IMR-90 (cell line): ENCODE data around the gene AHCTF1.

Experiments
- BHLHE40 ChIP-seq: fragments of 150-350 bp; IDR thresholded peaks from 2 replicates; pipeline ENCODE4 v1.6.1; 2016; ENCODE audit warnings: mild to moderate bottlenecking, low read depth, low read length
- CEBPB ChIP-seq: IDR thresholded peaks from 2 replicates; pipeline ENCODE4 v1.6.1; 2012; ENCODE audit warnings: low read depth, low read length, improper control_type of control experiment
- CHD1 ChIP-seq: IDR thresholded peaks from 2 replicates; pipeline ENCODE4 v1.6.1; 2012; ENCODE audit warnings: low read depth, low read length, improper control_type of control experiment
- CTCF ChIP-seq: conservative IDR thresholded peaks from 2 replicates; pipeline ENCODE4 v1.5.1; 2012; ENCODE audit warnings: mild to moderate bottlenecking, low read depth, low read length, improper control_type of control experiment
- ELK1 ChIP-seq: fragments of 150-350 bp; IDR thresholded peaks from 2 replicates; pipeline ENCODE4 v1.6.1; 2016; ENCODE audit warnings: low read depth, mild to moderate bottlenecking, low read length, moderate library complexity, borderline replicate concordance
- FOS ChIP-seq: fragments of 150-350 bp; IDR thresholded peaks from 2 replicates; pipeline ENCODE4 v1.6.1; 2016; ENCODE audit warnings: low read depth, low read length
- MAZ ChIP-seq: IDR thresholded peaks from 2 replicates; pipeline ENCODE4 v1.6.1; 2012; ENCODE audit warnings: low read depth, mild to moderate bottlenecking, low read length, improper control_type of control experiment, moderate library complexity, borderline replicate concordance
- MXI1 ChIP-seq: IDR thresholded peaks from 2 replicates; pipeline ENCODE4 v1.6.1; 2012; ENCODE audit warnings: low read depth, mild to moderate bottlenecking, low read length, moderate library complexity, borderline replicate concordance
- POLR2A ChIP-seq: IDR thresholded peaks from 2 replicates; pipeline ENCODE4 v1.6.1; 2012; ENCODE audit warnings: mild to moderate bottlenecking, low read depth, low read length
- RAD21 ChIP-seq: IDR thresholded peaks from 2 replicates; pipeline ENCODE4 v1.6.1; 2012; ENCODE audit warnings: low read length, improper control_type of control experiment
- RCOR1 ChIP-seq: IDR thresholded peaks from 2 replicates; pipeline ENCODE4 v1.6.1; 2012; ENCODE audit warnings: mild to moderate bottlenecking, low read length, improper control_type of control experiment; ENCODE audit not compliant: insufficient replicate concordance
- RFX5 ChIP-seq: IDR thresholded peaks from 2 replicates; pipeline ENCODE4 v1.8.0; 2012; ENCODE audit warnings: low read depth, mild to moderate bottlenecking, low read length, moderate library complexity
- SMC3 ChIP-seq: fragments of 150-350 bp; IDR thresholded peaks from 2 replicates; pipeline ENCODE4 v1.6.1; 2016; ENCODE audit warnings: low read depth, mild to moderate bottlenecking, antibody characterized with exemption, low read length, moderate library complexity
- USF2 ChIP-seq: fragments of 150-350 bp; IDR thresholded peaks from 2 replicates; pipeline ENCODE4 v1.6.1; 2017; ENCODE audit warnings: mild to moderate bottlenecking, antibody characterized with exemption, low read length, low read depth

GRCh38 chr1:246797157-246797556 is 134.6 kb downstream of the AHCTF1 start:
- TF ChIP-seq CTCF (no peak), RAD21 (no peak), POLR2A (no peak), CHD1 (no peak), ELK1 (no peak), BHLHE40 (no peak), RFX5 (no peak), USF2 (no peak), RCOR1 (no peak), SMC3 (no peak), MXI1 (no peak), MAZ (no peak), FOS (no peak), CEBPB (no peak)
